ENCODE data around the gene DNAJC27. TPM values are rescaled to one million over a fixed set of nuclear protein-coding genes. Genes with fewer than 3 reads are reported as not detected.
A peak's percentile ranks its signal among the peaks of the same experiment; 100 is the strongest.

Gene DNAJC27
- total and polyA plus RNA-seq, 2 experiments from 2014 or later = 6.6 to 6.9 TPM

DNA sequence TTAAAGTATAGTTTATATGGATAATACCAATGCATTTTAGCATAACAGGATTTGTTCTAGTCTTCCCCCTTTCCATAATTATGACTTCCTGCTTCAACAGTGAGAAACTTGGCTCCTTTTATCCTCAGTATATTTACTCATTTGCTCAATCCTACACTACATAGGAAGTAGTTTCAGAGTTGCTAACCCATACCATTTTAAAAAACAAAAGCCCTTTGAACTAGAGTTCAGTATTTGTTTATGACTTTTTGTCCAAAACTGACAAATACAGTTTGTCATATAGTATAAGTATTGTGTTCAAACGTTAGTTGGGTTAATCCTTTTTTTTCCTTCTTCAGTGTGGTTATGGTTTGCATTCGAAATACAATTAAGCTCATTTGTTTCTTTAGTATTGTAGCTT lies 5.9 kb upstream of the DNAJC27 start:
- H3K4me1 ChIP-seq (ENCODE audit: insufficient read depth) = no peaks in the 10 kb centered on the region
- H3K27me3 ChIP-seq = no peaks in the 10 kb centered on the region
- H3K27ac ChIP-seq = no peak overlapping the region
- H3K79me2 ChIP-seq = peaks cover 10% of the 10 kb centered on the region
- H2AFZ ChIP-seq = no peak overlapping the region
- TF ChIP-seq EZH2phosphoT487 (IDR thresholded peaks at IDR 0.05; ENCODE audit: low read depth, severe bottlenecking, unreplicated experiment) (no peak), EZH2 (IDR thresholded peaks at IDR 0.05; ENCODE audit: borderline replicate concordance) (no peak)
- TF ChIP-seq, protein P1, sequence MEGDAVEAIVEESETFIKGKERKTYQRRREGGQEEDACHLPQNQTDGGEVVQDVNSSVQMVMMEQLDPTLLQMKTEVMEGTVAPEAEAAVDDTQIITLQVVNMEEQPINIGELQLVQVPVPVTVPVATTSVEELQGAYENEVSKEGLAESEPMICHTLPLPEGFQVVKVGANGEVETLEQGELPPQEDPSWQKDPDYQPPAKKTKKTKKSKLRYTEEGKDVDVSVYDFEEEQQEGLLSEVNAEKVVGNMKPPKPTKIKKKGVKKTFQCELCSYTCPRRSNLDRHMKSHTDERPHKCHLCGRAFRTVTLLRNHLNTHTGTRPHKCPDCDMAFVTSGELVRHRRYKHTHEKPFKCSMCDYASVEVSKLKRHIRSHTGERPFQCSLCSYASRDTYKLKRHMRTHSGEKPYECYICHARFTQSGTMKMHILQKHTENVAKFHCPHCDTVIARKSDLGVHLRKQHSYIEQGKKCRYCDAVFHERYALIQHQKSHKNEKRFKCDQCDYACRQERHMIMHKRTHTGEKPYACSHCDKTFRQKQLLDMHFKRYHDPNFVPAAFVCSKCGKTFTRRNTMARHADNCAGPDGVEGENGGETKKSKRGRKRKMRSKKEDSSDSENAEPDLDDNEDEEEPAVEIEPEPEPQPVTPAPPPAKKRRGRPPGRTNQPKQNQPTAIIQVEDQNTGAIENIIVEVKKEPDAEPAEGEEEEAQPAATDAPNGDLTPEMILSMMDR (IDR thresholded peaks at IDR 0.05; ENCODE audit: poor library complexity) = no peak
- H3K36me3 ChIP-seq (replicated peaks; ENCODE audit: insufficient read depth, low read depth) = no peaks in the 10 kb centered on the region
- WGBS (ENCODE audit: low lambda C conversion rate, missing lambda C conversion rate) = 86% methylated on average over 2 of the region's 2 CpGs
- no peak for DNase-seq (ENCODE audit: low spot score)
- no peak overlapping the region for H3K4me3 ChIP-seq
- no peaks in the 10 kb centered on the region for H3K9me2 ChIP-seq (replicated peaks; ENCODE audit: insufficient read depth)
- H3K9me3 ChIP-seq (ENCODE audit: low read depth) = no peaks in the 10 kb centered on the region
- no peak overlapping the region for H3K4me2 ChIP-seq
- H4K20me1 ChIP-seq (ENCODE audit: insufficient read depth, poor library complexity, severe bottlenecking) = no peaks in the 10 kb centered on the region

DNA sequence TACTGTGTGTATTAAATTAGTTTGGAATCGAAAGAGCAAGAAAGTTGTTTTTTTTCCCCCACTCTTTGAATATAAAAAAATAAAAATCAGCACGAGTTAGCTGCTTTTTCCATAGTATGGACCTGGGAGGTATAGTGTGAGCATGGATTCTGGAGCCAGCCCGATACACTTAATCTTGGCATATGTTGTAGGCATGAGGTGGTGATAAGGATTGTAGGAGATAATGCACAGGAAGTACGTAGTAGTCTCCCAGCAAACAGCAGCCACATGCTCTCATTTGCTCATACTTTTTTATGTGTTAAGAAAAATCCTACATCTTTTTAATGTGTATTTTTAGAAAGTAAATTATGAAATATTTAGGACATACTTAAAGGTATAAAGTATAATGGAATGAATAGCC lies 2.1 kb upstream of the DNAJC27 start:
- Histone ChIP-seq H3K27me3 (no peaks in the 10 kb centered on the region), H3K4me2 (no peak overlapping the region), H3K27ac (no peak overlapping the region), H3K9me2 (replicated peaks; ENCODE audit: insufficient read depth) (no peaks in the 10 kb centered on the region), H4K20me1 (ENCODE audit: insufficient read depth, poor library complexity, severe bottlenecking) (no peaks in the 10 kb centered on the region), H3K4me3 (no peak overlapping the region), H3K79me2 (peaks cover 30% of the 10 kb centered on the region), H2AFZ (no peak overlapping the region), H3K4me1 (ENCODE audit: insufficient read depth) (no peaks in the 10 kb centered on the region), H3K9me3 (ENCODE audit: low read depth) (no peaks in the 10 kb centered on the region), H3K36me3 (replicated peaks; ENCODE audit: insufficient read depth, low read depth) (no peaks in the 10 kb centered on the region)
- WGBS (ENCODE audit: low lambda C conversion rate, missing lambda C conversion rate) = 82% methylated on average over 4 of the region's 4 CpGs
- DNase-seq (ENCODE audit: low spot score) = no peak
- TF ChIP-seq, protein P1 (IDR thresholded peaks at IDR 0.05; ENCODE audit: poor library complexity) = no peak
- TF ChIP-seq EZH2 (IDR thresholded peaks at IDR 0.05; ENCODE audit: borderline replicate concordance) (no peak), EZH2phosphoT487 (IDR thresholded peaks at IDR 0.05; ENCODE audit: low read depth, severe bottlenecking, unreplicated experiment) (no peak)

DNA sequence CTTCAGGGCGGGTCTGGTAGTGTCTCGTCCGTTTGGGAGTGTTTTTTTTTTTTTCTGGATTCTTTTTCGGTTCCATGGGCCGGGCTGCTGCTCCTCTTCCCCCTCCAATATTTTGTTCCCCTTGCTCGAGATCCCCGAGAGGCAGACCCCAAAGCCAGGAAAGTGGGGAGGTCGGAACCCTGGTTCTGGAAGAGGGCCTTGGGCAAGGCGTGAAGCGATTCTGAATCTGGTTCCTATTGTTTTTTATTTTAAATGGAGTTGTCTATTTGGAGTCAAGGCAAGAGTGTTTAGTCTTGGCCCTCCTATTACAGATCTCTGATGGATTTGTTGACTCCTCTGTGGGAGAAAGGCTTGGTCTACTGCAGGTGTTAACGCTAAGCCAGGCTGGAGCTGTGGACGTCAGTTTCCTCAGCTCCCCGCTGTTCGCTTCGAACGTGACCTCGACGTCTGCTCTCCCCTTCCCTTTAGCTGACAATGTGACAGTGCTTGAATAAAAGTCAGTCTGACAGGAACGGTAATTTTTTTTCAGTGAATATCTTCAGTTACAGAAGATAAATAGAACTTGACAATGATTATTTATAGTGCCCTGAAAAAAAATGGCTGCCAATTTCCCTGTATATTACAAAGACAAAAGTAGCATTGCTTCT lies 683 bp upstream of the DNAJC27 start:
- peak overlapping the region; percentile 44 for H2AFZ ChIP-seq
- DNase-seq (ENCODE audit: low spot score) = peak; percentile 50
- WGBS (ENCODE audit: low lambda C conversion rate, missing lambda C conversion rate) = 2% methylated on average over 19 of the region's 19 CpGs
- H3K4me1 ChIP-seq (ENCODE audit: insufficient read depth) = no peaks in the 10 kb centered on the region
- peak overlapping the region; percentile 99 for H3K27ac ChIP-seq
- H3K4me2 ChIP-seq = peak overlapping the region; percentile 77
- H3K36me3 ChIP-seq (replicated peaks; ENCODE audit: insufficient read depth, low read depth) = no peaks in the 10 kb centered on the region
- no peaks in the 10 kb centered on the region for H4K20me1 ChIP-seq (ENCODE audit: insufficient read depth, poor library complexity, severe bottlenecking)
- no peaks in the 10 kb centered on the region for H3K9me2 ChIP-seq (replicated peaks; ENCODE audit: insufficient read depth)
- H3K27me3 ChIP-seq = no peaks in the 10 kb centered on the region
- no peak for TF ChIP-seq EZH2 (IDR thresholded peaks at IDR 0.05; ENCODE audit: borderline replicate concordance)
- no peak for TF ChIP-seq EZH2phosphoT487 (IDR thresholded peaks at IDR 0.05; ENCODE audit: low read depth, severe bottlenecking, unreplicated experiment)
- TF ChIP-seq, protein P1 (IDR thresholded peaks at IDR 0.05; ENCODE audit: poor library complexity) = no peak
- H3K4me3 ChIP-seq = peak overlapping the region; percentile 38
- H3K9me3 ChIP-seq (ENCODE audit: low read depth) = no peaks in the 10 kb centered on the region
- H3K79me2 ChIP-seq = peaks cover 35% of the 10 kb centered on the region
